ENCODE data around the gene RMRP. TPM values are rescaled to one million over a fixed set of nuclear protein-coding genes. Genes with fewer than 3 reads are reported as not detected.

RMRP gene
- total and polyA plus RNA-seq, 10 of the 15 experiments (the other 5 are each of a cell fraction or from before 2014, with no cell fraction given): 12.0 to 42,450 (median 6,418) TPM; not detected in 4

DNA sequence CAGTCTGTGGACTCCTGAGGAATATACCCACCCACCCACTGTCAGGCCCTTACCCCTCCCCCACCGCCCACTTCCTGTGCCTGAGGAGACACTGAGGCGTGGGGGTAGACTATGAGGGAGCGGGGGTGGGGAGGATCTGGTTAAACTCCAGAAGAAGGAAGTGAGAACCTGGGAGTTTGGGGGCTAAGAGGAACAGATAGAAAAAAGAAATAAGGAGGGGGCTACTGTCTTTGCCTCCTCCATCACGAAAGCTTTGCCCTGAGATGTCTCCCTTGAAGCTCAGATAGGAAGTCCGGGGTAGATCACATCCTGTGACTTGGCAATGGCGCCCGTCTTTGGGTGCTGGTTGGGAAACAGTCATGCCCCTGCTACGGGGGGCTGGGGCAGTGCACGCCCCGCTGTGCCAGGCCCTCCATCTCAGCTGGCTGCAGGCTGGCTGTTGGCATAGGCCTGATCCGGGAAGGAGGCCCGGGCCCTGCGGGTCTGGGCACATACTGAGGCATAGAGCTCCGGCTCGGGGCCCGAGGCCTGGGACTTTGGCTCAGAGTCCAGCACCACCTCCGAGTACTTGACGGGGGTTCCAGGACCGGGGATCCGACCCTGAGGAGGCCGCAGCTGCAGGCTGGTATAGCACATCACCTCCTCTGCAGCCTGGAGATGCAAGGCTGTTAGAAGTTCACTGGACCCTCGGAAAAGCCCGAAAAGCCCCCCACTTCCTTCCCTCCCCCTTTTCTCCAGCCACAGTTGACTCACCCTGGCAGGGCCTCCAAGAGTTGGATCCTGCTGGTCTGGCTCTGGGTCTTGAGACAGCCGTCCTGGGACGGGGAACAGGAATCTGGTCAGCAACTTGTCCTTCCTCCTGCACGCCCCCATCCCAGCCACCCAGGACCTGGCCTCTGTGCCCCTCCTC lies 8.1 kb downstream of the RMRP start (continued):
- TF ChIP-seq, protein P1, sequence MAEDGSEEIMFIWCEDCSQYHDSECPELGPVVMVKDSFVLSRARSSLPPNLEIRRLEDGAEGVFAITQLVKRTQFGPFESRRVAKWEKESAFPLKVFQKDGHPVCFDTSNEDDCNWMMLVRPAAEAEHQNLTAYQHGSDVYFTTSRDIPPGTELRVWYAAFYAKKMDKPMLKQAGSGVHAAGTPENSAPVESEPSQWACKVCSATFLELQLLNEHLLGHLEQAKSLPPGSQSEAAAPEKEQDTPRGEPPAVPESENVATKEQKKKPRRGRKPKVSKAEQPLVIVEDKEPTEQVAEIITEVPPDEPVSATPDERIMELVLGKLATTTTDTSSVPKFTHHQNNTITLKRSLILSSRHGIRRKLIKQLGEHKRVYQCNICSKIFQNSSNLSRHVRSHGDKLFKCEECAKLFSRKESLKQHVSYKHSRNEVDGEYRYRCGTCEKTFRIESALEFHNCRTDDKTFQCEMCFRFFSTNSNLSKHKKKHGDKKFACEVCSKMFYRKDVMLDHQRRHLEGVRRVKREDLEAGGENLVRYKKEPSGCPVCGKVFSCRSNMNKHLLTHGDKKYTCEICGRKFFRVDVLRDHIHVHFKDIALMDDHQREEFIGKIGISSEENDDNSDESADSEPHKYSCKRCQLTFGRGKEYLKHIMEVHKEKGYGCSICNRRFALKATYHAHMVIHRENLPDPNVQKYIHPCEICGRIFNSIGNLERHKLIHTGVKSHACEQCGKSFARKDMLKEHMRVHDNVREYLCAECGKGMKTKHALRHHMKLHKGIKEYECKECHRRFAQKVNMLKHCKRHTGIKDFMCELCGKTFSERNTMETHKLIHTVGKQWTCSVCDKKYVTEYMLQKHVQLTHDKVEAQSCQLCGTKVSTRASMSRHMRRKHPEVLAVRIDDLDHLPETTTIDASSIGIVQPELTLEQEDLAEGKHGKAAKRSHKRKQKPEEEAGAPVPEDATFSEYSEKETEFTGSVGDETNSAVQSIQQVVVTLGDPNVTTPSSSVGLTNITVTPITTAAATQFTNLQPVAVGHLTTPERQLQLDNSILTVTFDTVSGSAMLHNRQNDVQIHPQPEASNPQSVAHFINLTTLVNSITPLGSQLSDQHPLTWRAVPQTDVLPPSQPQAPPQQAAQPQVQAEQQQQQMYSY (CRISPR knock-in tag; IDR thresholded peaks at IDR 0.05): no peak
- TF ChIP-seq, protein P2, sequence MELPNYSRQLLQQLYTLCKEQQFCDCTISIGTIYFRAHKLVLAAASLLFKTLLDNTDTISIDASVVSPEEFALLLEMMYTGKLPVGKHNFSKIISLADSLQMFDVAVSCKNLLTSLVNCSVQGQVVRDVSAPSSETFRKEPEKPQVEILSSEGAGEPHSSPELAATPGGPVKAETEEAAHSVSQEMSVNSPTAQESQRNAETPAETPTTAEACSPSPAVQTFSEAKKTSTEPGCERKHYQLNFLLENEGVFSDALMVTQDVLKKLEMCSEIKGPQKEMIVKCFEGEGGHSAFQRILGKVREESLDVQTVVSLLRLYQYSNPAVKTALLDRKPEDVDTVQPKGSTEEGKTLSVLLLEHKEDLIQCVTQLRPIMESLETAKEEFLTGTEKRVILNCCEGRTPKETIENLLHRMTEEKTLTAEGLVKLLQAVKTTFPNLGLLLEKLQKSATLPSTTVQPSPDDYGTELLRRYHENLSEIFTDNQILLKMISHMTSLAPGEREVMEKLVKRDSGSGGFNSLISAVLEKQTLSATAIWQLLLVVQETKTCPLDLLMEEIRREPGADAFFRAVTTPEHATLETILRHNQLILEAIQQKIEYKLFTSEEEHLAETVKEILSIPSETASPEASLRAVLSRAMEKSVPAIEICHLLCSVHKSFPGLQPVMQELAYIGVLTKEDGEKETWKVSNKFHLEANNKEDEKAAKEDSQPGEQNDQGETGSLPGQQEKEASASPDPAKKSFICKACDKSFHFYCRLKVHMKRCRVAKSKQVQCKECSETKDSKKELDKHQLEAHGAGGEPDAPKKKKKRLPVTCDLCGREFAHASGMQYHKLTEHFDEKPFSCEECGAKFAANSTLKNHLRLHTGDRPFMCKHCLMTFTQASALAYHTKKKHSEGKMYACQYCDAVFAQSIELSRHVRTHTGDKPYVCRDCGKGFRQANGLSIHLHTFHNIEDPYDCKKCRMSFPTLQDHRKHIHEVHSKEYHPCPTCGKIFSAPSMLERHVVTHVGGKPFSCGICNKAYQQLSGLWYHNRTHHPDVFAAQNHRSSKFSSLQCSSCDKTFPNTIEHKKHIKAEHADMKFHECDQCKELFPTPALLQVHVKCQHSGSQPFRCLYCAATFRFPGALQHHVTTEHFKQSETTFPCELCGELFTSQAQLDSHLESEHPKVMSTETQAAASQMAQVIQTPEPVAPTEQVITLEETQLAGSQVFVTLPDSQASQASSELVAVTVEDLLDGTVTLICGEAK (IDR thresholded peaks at IDR 0.05; ENCODE audit: borderline replicate concordance): peak; percentile 66; the same call in 1 of the 2 replicates
- peak; percentile 48 to 74; a peak in 3 of 4 replicates for TF ChIP-seq IKZF2 (IDR thresholded peaks at IDR 0.05)
- TF ChIP-seq TCF12 (IDR thresholded peaks at IDR 0.05; ENCODE audit: low read depth, low read length): 0 out of 2 replicates have a peak, but pooled peaks have one; percentile 31
- no peak for TF ChIP-seq NR2C1 (IDR thresholded peaks at IDR 0.05)
- TF ChIP-seq YY1 (IDR thresholded peaks at IDR 0.05; ENCODE audit: low read depth, low read length): peak; percentile 90
- TF ChIP-seq, protein P3, sequence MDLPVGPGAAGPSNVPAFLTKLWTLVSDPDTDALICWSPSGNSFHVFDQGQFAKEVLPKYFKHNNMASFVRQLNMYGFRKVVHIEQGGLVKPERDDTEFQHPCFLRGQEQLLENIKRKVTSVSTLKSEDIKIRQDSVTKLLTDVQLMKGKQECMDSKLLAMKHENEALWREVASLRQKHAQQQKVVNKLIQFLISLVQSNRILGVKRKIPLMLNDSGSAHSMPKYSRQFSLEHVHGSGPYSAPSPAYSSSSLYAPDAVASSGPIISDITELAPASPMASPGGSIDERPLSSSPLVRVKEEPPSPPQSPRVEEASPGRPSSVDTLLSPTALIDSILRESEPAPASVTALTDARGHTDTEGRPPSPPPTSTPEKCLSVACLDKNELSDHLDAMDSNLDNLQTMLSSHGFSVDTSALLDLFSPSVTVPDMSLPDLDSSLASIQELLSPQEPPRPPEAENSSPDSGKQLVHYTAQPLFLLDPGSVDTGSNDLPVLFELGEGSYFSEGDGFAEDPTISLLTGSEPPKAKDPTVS (IDR thresholded peaks at IDR 0.05; ENCODE audit: low read depth, low read length): no peak
- 0 out of 2 replicates have a peak, but pooled peaks have one; percentile 11 for TF ChIP-seq RFX5 (IDR thresholded peaks at IDR 0.05; ENCODE audit: low read depth, low read length)
- no peak for TF ChIP-seq ZSCAN29 (IDR thresholded peaks at IDR 0.05)
- no peak for TF ChIP-seq NR2C2 (IDR thresholded peaks at IDR 0.05; ENCODE audit: borderline replicate concordance, control insufficient read depth, insufficient read length, low read depth)
- TF ChIP-seq, protein P4, sequence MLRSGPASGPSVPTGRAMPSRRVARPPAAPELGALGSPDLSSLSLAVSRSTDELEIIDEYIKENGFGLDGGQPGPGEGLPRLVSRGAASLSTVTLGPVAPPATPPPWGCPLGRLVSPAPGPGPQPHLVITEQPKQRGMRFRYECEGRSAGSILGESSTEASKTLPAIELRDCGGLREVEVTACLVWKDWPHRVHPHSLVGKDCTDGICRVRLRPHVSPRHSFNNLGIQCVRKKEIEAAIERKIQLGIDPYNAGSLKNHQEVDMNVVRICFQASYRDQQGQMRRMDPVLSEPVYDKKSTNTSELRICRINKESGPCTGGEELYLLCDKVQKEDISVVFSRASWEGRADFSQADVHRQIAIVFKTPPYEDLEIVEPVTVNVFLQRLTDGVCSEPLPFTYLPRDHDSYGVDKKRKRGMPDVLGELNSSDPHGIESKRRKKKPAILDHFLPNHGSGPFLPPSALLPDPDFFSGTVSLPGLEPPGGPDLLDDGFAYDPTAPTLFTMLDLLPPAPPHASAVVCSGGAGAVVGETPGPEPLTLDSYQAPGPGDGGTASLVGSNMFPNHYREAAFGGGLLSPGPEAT (IDR thresholded peaks at IDR 0.05; ENCODE audit: low read depth): peak; percentile 52; the same call in 1 of the 2 replicates
- no peak for TF ChIP-seq SREBF2 (IDR thresholded peaks at IDR 0.05; ENCODE audit: low read length)
- peak; percentile 45; the same call in 1 of the 2 replicates for TF ChIP-seq IKZF1 (conservative IDR thresholded peaks at IDR 0.05)
- TF ChIP-seq MEF2B (IDR thresholded peaks at IDR 0.05; ENCODE audit: partially characterized antibody, poor library complexity, severe bottlenecking): no peak
- no peak for TF ChIP-seq SRF (IDR thresholded peaks at IDR 0.05; ENCODE audit: low read depth in 2 of 2, low read length in 2 of 2)
- 0 out of 2 replicates have a peak, but pooled peaks have one; percentile 24 for TF ChIP-seq BACH1 (IDR thresholded peaks at IDR 0.05; ENCODE audit: borderline replicate concordance)
- TF ChIP-seq CBX5 (IDR thresholded peaks at IDR 0.05; ENCODE audit: low read depth): no peak
